GM21825 (cell line): ENCODE data around the gene RAI1.

ENCODE experiments used
- ATAC-seq: cut with Tn5 transposase; IDR thresholded peaks from one replicate; pipeline ENCODE4 v1.9.1; 2021; ENCODE audit warnings: mild to moderate bottlenecking, moderate library complexity; ENCODE audit not compliant: unreplicated experiment

RAI1 gene

GRCh38 chr17:17713839-17714238 is 32.6 kb downstream of the RAI1 start:
- ATAC-seq = no peak

- no peak for ATAC-seq
These were observed 33.1 kb downstream of the RAI1 start for GRCh38 chr17:17714261-17714866.

DNA sequence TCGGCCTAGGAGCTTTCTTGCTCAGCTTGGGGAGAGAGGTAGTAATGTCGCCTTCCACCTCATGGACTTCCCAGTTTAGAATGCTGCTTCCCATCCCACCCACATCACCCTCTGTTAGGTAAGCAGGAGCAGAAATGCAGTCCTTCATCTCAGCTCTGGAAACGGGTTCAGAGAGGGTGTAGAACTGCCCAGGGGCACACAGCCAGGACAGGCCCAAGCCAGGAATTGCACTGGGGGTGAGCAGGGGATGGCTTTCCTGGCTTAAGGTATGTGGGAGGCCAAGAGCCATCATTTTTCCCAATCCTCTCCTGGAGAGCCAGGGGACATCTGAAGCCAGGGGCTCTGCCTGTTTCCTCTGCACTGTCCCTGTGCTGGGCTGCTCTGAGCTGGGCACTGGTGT is 33.6 kb downstream of the RAI1 start:
- ATAC-seq = no peak

DNA sequence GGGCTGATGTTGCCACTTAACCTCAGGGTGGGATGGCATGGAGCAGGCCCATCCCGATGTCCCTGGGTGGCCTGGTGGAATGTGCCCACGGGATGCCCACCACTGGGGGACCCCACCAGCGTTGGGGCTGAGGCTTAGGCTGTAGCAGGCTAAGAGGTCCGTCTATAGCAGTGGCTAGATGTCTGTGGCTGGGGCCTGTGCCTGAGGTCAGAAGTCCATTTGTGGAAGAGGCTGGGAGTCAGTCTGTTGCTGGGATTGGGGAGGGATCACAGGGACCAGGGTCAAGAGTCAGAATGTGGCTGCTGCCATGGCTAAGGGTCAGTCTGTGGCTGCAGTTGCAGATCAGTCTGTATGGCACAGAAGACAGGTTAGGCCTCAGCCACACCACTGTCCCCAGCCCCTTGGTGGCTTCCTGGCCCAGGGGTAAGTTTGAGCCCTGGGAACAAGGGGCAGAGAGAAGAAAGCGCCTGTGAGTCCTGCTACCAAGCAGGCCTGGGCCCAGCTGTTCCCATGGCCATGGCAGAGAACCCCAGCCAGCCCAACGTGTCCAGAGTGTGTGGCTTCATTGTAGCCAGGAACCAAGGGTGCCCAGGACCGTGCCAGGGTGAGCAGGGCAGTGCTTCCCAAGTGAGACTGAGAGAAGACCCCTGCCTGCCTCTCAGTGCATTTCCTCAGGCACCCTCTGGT is 35.7 kb downstream of the RAI1 start:
- no peak for ATAC-seq

- ATAC-seq = no peak
These were observed 37.0 kb downstream of the RAI1 start for GRCh38 chr17:17718251-17718650.

DNA sequence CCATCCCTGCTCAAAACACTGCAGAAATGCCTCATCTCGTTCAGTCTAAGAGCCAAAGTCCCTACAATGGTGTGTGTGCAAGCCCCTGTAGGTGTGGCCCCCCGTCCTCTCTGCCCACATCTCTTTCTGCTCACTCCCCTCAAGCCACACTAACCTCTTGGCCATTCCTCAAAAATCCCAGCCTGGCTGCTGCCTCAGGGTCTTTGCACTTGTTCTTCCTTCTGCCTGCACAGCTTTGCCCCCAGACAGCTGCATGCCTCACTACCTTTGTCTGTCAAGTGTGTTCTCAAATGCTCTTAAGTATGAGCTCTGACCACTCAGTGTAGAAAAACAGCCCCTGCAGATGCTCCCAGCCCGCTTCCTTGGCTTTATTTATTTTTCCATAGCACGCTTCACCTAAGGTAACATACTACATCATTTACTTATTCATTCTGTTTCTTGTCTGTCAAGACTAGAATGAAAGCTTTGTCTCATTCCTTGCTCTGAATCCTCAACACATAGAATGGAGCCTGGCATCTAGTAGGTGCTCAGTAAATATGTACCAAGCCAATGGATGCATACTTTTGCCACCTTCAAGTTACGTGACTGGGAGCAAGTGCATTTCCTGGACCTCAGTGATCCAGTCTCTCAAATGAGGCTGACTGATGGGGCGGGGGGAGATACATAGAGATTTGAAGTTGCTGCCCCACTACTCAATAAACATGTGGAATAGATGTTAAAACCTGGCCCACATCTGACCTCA is 38.1 kb downstream of the RAI1 start:
- no peak for ATAC-seq

- ATAC-seq = no peak
These were observed 38.8 kb downstream of the RAI1 start for GRCh38 chr17:17719966-17720543.

DNA sequence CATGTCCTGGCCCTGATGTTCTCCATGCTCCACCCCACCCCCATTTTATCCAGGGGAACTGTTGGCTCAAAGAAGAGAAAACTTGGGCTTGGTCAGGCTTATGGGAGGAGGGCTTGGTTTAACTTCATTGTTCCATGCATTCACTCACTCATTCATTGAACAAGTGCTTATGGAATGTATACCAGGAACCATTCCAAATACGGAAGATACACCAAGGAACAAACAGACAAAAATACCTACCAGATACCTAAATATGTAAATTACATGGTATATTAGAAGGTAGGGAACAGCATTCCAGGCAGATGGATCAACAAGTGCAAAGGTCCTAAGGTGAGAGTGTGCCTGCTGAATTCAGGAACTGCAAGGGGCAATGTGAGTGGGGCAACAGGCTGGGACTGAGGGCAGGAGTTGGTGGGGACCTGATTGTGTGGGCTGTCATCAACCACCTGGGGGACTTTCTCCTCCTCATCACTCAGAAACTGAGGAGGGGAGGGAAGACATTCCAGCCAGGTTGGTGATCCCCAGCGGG is 39.9 kb downstream of the RAI1 start:
- ATAC-seq = no peak

DNA sequence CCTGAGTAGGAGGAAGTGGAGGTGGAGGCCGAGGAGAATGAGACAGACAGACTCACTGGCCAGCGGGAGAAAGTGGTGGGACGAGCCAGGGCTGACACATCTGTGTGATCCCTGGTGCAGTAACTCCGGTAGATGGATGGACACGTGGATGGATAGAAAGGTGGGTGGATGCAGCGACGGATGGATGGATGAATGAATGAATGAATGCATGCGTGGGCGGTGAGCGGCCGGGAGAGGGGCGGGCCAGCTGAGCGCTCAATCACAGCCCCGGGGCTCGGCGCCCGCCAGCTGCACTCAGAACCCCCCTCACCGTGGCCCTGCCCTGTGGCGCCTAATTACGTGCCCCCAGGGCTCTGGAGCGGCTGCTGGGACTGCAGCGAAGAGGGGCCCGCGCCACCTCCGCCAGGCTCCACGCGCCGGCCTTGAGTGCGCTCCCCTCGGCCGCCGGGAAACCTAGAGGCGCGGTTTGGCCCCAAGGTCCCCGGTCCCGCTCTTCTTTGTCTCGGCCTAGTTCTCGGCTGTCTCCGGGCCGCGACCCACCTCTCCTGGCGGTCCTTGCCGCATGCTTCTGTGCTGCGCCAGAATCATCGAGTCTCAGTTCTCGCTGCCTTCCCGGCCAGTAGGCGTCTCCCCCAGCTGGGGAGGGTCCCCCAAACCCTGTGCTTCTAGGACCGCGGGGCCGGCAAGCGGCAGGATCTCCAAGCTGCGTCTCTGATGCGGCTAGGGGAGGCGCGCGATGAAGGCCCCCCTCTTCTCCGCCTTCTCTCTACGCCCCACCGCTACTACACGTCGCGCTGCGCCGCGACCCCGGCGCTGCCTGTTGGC is 41.0 kb downstream of the RAI1 start:
- no peak for ATAC-seq

DNA sequence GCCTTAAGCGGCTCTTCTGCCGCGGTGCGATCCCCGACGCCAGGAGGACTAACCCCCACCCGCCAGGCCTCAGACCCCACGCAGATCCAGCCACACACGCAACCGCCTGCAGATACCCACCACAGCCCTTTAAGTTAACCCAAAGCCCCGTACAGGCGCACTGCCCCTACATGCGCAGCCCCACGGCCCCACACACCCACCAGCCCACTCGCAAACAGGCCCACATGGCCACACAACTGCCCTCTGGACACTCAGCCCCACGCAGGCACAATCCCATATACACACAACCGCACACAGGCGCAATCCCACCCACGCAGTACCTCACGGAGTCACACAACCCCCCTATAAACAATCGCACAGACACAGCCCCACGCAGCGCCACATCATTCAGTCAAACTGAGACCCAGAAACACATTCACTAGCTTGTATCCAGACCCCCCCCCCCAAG is 41.7 kb downstream of the RAI1 start:
- no peak for ATAC-seq

DNA sequence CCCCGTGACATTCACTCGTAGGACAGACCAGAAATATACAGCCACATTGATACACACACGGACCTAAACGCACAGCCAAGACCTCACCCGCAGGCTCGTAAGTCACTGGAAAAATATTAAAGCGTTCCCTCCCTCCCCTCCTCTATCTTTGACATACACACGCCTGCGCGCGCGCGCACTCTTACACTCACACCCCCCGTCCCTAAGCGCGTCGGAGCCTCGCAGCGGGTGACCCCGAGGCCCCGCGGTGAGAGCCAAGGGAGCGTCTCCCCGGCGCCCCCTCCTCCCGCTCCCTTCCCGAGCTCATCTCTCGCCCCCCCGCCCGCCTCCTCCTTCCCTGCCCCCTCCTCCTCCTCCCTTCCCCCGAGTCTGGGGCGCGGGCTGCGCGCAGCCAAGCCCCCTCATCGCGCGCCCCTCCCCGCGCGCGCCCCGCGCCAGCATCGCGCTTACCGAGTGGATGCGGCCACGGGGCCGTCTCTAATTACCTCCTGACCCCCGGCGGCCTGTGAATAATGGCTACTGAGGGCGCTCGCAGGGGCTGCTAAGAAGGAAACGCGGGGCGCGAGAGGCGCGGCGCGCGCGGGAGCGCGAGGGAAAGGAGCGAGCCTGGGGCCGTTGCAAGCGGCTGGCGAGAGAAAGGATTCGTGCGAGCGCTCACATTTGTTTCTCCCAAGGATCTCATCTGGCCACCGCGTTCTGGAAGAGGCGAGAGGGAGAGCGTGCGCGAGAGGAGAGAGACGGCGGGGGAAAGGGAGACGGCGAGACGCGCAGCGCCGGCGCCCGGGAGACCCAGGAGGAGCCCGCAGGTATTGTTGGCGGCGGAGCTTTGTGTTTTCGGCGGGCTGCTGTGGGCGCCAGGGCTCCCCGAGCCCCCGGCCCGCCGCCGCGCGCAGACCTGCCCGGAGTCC is 42.4 kb downstream of the RAI1 start:
- no peak for ATAC-seq

DNA sequence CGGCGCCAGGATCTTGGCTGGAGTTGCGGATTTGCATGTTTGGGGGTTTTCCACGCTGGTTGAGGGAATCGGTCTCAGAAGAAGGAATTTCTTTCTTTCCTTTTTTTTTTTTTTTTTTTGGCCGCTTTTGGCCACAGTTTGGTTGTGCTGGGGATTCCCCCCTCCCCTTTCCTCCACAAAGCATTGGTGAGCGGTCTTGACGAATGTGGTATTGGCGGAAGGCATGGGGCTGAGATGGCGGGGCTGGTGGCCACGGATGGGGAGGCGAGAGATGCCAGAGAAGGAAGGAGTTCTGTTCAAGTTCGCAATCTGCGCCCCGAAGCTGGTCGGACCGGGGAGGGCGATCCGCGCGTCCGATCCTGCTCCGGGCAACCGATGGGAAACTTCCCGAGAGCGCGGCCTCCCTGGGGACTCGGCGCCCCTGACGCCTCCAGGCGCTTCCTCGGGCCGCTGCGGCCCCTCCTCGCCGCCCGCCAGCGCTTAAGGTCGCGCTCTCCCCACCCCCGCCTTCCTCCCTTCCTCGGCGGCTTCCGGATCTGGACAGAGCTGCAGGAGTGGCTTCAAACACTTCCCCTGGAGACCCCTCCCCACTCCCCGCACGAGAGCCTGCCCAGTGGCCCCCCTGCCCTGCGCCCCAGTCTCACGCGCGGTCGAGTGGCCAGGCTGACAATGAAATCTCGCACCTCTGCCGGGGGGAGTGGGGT is 43.2 kb downstream of the RAI1 start:
- no peak for ATAC-seq

DNA sequence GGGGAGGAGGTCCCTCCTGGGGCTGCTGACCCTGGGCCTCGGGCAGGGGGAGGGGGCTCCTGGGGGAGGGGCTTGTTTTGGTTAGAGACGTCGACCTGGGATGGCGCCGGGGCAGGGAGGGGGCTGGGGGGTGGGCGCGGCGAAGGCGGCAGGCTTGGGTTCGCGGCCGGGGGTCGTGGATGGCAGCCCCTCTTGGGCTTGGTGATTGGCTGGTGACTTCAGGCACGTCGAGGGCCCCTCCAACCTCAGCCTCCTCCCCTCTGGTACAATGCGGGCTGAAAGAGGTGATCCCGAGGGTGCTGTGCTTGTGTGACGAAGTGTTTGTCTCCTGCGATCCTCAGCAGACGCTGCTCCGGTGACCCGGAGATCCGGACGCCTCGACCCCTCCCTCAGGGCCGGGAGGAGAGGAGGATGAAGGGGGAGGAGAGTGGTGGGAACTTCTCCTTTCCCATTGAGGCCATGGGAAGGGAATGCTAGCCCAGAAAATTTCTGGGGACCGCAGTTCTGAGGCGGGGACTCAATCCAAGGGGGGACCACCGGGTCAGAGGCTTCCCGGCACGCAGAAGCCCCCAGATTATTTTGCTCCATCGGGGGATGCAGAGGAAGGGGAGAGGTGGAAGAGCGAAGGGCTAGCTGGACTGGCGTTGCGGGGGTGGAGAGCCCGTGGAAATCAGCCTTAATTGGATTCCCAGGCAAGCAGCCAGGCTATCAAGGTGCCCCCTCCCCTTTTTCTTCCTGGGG is 43.9 kb downstream of the RAI1 start:
- no peak for ATAC-seq

DNA sequence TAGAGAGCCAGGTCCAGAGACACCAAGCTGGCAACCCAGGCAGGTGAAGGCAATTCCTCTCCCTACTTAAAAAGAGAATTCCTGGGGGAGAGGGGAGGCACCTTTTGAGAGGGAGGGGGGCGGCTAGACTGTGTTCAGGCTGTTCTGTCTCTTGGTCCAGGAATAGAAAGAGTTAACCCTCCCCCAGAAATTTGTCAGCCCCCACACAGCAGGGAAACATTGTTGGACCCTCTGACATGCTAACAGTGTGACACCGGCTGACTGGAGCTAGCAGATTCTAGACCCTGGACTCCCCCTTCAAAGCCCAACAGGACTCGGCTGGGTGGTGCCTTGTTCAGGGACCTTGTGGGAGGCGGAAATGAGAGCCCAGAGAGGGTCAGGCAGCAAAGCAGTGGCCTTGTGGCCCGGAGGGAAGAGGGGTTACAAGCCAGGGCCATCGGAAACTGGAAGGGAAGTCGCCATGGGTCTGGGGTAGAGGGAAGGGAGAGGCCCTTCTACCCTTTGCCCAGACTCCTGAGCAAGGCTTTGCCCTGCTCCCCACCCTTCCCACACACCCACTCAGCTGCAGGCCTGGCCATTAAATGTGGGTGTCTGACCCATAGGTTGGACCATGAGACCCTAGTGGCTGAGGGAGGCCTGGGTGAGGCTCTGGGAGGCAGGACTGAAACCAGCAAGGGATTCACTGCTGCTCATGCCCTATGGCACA is 44.6 kb downstream of the RAI1 start:
- ATAC-seq = no peak

GRCh38 chr17:17726458-17727060 is 45.3 kb downstream of the RAI1 start:
- ATAC-seq = no peak

DNA sequence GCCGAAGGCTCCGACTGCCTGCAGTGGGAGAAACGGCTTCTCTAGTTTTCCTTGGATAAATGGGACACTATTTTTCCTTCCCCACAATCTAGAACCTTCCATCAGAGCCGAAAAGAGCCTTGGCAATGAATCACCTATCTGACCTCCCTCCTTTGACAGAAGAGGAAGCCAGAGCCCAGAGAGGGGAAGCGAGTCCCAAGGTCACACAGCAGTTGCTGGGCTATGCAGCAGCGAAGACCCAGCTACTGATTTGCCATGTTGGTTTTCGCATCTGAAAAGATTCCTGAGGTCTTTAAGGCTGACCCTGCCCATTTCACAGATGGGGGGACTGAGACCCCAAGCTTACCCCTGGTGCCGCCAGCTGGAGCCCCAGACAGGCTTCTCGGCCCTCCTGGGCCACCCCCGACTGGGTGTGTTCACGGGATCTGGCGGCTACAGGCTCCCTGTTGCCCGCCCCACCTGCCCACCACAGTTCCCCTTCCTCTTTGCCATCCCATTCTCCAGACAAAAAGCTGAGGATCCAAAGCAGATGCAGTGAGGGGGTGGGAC is 45.9 kb downstream of the RAI1 start:
- ATAC-seq = no peak

- no peak for ATAC-seq
These were observed 46.9 kb downstream of the RAI1 start for GRCh38 chr17:17728146-17728545.
